Measurements from ENCODE around the gene PMEL. TPM values are rescaled to one million over a fixed set of nuclear protein-coding genes. Genes with fewer than 3 reads are reported as not detected.

PMEL gene
- total and polyA plus RNA-seq, 2 of the 8 experiments (the other 6 are each of a cell fraction or from before 2014, with no cell fraction given) = 120 to 382 TPM

DNA sequence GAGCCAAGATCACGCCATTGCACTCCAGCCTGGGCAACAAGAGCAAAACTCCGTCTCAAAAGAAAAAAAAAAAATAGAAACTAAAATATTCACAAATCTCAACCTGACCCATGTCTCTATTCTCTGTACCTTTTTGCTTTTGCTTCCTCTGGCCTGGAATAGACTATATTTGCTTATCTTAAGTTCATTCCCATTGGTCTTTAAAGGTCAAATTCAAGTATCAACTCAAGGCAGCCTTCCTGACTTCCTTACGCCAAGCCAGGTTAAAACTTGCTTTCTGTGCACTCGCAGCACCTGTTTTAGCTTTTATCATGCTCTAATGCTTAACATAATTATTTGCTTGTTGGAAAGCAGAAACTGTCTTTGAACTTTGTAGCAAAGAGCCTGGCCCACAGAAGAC is 52.9 kb downstream of the PMEL start:
- Histone ChIP-seq H2AFZ (ENCODE audit: low read length) (no peak overlapping the region), H2BK20ac (ENCODE audit: low read length) (no peak overlapping the region), H2BK15ac (ENCODE audit: low read length) (no peak overlapping the region), H3K9me3 (ENCODE audit: insufficient read depth in 2 of 2, low read depth in 1 of 2, low read length in 1 of 2) (no peaks in the 10 kb centered on the region), H3K56ac (replicated peaks; ENCODE audit: insufficient read length, low read depth, low read length) (no peak overlapping the region), H3K4me2 (ENCODE audit: insufficient read depth in 1 of 2, low read depth in 2 of 2, low read length in 2 of 2) (no peak overlapping the region), H3K4ac (replicated peaks; ENCODE audit: insufficient read length, low read depth, low read length) (no peak overlapping the region), H4K20me1 (replicated peaks in 1 of 2; ENCODE audit: control insufficient read depth in 1 of 2, insufficient read depth in 2 of 2, low read length in 2 of 2) (peaks cover 3 to 8% of the 10 kb centered on the region in 2 experiments), H4K5ac (ENCODE audit: insufficient read length, low read depth, low read length) (no peak overlapping the region), H2AK5ac (ENCODE audit: low read depth, low read length) (no peak overlapping the region), H3K27ac (ENCODE audit: low read depth, low read length) (no peak overlapping the region), H3K36me3 (ENCODE audit: control insufficient read depth in 2 of 4, insufficient read depth in 4 of 4, low read length in 3 of 4) (peaks cover 0 to 18% (median 1%) of the 10 kb centered on the region in 4 experiments; a peak in 1 of 8 replicates), H3K14ac (ENCODE audit: insufficient read length) (no peak overlapping the region), H2BK5ac (ENCODE audit: low read depth, low read length) (no peak overlapping the region), H2BK120ac (replicated peaks; ENCODE audit: low read depth, low read length) (no peak overlapping the region), H4K8ac (ENCODE audit: extremely low read depth, insufficient read depth, low read length) (no peak overlapping the region), H3K23ac (ENCODE audit: insufficient read length) (no peak overlapping the region), H2BK12ac (ENCODE audit: low read depth, low read length) (no peak overlapping the region), H3K4me1 (replicated peaks in 1 of 4; ENCODE audit: control insufficient read depth in 3 of 4, insufficient read depth in 4 of 4, low read length in 3 of 4) (no peaks in the 10 kb centered on the region), H3K23me2 (ENCODE audit: low read depth, low read length) (no peaks in the 10 kb centered on the region), H3K4me3 (ENCODE audit: extremely low read depth in 1 of 4, insufficient read depth in 2 of 4, low read depth in 3 of 4, low read length in 4 of 4) (no peak overlapping the region), H3K27me3 (replicated peaks in 1 of 4; ENCODE audit: control insufficient read depth in 3 of 4, extremely low read depth in 1 of 4, insufficient read depth in 3 of 4, low read length in 3 of 4) (no peaks in the 10 kb centered on the region), H3K79me1 (ENCODE audit: low read depth, low read length) (no peaks in the 10 kb centered on the region; the same call in 1 of the 2 replicates), H3K79me2 (ENCODE audit: control insufficient read depth in 1 of 2, insufficient read depth in 2 of 2, low read length in 2 of 2) (peaks cover 3 to 50% of the 10 kb centered on the region in 2 experiments; a peak in 3 of 4 replicates), H4K91ac (replicated peaks; ENCODE audit: insufficient read length, low read length) (no peak overlapping the region), H3K9ac (replicated peaks in 1 of 4; ENCODE audit: extremely low read depth in 1 of 4, low read depth in 3 of 4, low read length in 3 of 4) (no peak overlapping the region), H3K18ac (ENCODE audit: extremely low read depth, low read length) (no peak overlapping the region)
- POLR2A ChIA-PET (ENCODE audit: partially characterized antibody) = interaction anchor here (0.9 to 2.5 kb wide), 4 partner anchors 13 to 93 kb away, joined by 3 to 9 read pairs (median 4); partner anchors contain the start of genes MMP19 and PYM1
- 91% methylated on average over 4 of the region's 4 CpGs; no CpG with 5 or more reads in 1 of the 2 experiments for WGBS, 2 experiments (ENCODE audit: extremely low coverage in 1 of 2, insufficient coverage in 1 of 2, insufficient read length in 1 of 2, insufficient replicate concordance in 2 of 2, low coverage in 1 of 2, low lambda C conversion rate in 2 of 2, missing lambda C conversion rate in 1 of 2)
- FAIRE-seq = no peak
- DNase-seq (ENCODE audit: low read depth in 1 of 2, low spot score in 2 of 2) = no peak
- CTCF ChIA-PET (ENCODE audit: partially characterized antibody) = interaction anchor here (0.6 to 6.0 kb wide), 4 partner anchors 14 to 86 kb away, joined by 3 to 41 read pairs (median 4); partner anchors contain the start of gene PYM1
- TF ChIP-seq ATF3 (IDR thresholded peaks at IDR 0.05; ENCODE audit: insufficient read depth, low read depth, low read length) = no peak
- no peak for TF ChIP-seq RFX5 (IDR thresholded peaks at IDR 0.05; ENCODE audit: borderline replicate concordance, low read depth, low read length)
- TF ChIP-seq SIRT6 (IDR thresholded peaks at IDR 0.05; ENCODE audit: low read length) = no peak
- no peak for TF ChIP-seq TCF12 (IDR thresholded peaks at IDR 0.05; ENCODE audit: low read depth, low read length)
- no peak for TF ChIP-seq SRF (IDR thresholded peaks at IDR 0.05; ENCODE audit: low read depth, low read length)
- no peak for TF ChIP-seq SIN3A (conservative IDR thresholded peaks at IDR 0.05 in 1 of 2, IDR thresholded peaks at IDR 0.05 in 1 of 2; ENCODE audit: low read depth in 1 of 2, low read length in 2 of 2)
- no peak for TF ChIP-seq MAX (IDR thresholded peaks at IDR 0.05)
- TF ChIP-seq KDM5A (IDR thresholded peaks at IDR 0.05; ENCODE audit: low read length) = no peak
- no peak for TF ChIP-seq BRCA1 (IDR thresholded peaks at IDR 0.05; ENCODE audit: low read depth, low read length)
- TF ChIP-seq EP300 (IDR thresholded peaks at IDR 0.05; ENCODE audit: borderline replicate concordance in 1 of 2, low read depth in 2 of 2, low read length in 2 of 2) = no peak
- no peak for TF ChIP-seq HDAC6 (IDR thresholded peaks at IDR 0.05; ENCODE audit: low read depth, low read length)

Measured in H1 (cell line).